ENCODE measurements around the gene NCEH1.

The NCEH1 gene

GRCh38 chr3:172750368-172751174 is 39.7 kb upstream of the NCEH1 start, which contains the start of gene ECT2:
Gene ECT2, plus strand, starts transcription at chr3:172750726. Its CDS starts 3,805 bp downstream, at chr3:172754531.
- Histone ChIP-seq H3K4me3 (ENCODE audit: low read depth, low read length) (peak within 1 kb of the TSS; percentile 98), H3K36me3 (replicated peaks) (no peaks in the 10 kb centered on the region), H3K27ac (peak within 1 kb of the TSS; percentile 98), H3K27me3 (replicated peaks) (no peaks in the 10 kb centered on the region)
- in situ Hi-C loops (cut with HindIII; ENCODE audit: low pct_ligation_motif_present, low sequenced_read_pairs) = no loop called here
- TF ChIP-seq, protein P1, sequence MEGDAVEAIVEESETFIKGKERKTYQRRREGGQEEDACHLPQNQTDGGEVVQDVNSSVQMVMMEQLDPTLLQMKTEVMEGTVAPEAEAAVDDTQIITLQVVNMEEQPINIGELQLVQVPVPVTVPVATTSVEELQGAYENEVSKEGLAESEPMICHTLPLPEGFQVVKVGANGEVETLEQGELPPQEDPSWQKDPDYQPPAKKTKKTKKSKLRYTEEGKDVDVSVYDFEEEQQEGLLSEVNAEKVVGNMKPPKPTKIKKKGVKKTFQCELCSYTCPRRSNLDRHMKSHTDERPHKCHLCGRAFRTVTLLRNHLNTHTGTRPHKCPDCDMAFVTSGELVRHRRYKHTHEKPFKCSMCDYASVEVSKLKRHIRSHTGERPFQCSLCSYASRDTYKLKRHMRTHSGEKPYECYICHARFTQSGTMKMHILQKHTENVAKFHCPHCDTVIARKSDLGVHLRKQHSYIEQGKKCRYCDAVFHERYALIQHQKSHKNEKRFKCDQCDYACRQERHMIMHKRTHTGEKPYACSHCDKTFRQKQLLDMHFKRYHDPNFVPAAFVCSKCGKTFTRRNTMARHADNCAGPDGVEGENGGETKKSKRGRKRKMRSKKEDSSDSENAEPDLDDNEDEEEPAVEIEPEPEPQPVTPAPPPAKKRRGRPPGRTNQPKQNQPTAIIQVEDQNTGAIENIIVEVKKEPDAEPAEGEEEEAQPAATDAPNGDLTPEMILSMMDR (IDR thresholded peaks at IDR 0.05; ENCODE audit: low read depth, low read length, missing control alignments) = peak; percentile 79
- peak; percentile 100 for DNase-seq

DNA sequence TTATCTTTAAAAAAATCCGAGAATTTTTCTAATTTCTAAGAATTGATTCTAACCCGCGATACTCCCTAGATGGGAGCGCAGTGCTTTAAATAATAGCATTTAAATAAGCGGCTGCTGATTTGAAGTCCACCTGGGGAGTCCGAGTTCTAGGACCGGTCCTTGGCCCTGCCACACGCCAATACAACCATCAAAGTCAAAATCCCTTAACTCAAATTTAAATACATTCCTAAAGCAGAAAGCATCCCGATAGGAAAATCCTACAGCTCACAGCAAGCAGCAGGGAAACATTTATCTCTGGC is 39.2 kb upstream of the NCEH1 start:
- TF ChIP-seq, protein P1 (IDR thresholded peaks at IDR 0.05; ENCODE audit: low read depth, low read length, missing control alignments) = no peak
- H3K4me3 ChIP-seq (ENCODE audit: low read depth, low read length) = peak overlapping the region; percentile 53
- H3K27me3 ChIP-seq (replicated peaks) = no peaks in the 10 kb centered on the region
- peak; percentile 1 for DNase-seq
- no peaks in the 10 kb centered on the region for H3K36me3 ChIP-seq (replicated peaks)
- H3K27ac ChIP-seq = peak overlapping the region; percentile 98
- in situ Hi-C loops (cut with HindIII; ENCODE audit: low pct_ligation_motif_present, low sequenced_read_pairs) = no loop called here

DNA sequence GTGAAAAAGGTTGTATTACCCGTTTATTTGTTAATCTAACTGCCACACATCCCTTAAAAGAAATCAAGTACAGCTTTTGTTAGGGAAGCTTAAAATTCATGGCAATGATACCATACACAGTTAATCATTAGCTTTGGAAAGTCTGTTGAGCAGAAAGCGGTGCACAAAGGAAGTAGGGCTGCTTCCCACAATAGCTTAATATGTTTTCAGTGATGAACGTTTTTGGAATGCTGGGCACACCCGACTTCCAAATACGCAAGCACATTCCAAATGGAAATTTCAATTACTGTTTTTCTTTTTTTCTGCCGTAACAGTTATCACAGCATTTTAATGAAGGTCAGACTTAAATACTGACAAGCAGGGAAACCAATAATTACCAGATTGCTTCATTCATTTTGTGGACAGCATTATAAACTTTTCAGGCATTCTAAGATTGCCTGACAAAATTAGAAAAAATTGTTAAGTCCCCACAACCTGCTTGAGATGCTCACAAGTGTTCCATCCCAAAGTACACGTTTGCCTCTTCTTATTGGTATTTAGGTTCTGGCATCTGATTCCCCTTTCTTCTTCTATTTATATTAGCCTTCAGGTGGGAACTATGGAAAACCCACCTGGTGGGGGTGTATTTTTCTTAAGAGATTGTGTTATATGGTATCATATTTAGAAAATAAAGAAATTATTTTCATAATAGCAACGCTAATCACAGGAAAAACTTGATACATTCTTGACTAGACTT is 38.5 kb upstream of the NCEH1 start:
- peak overlapping the region; percentile 98 for H3K27ac ChIP-seq
- in situ Hi-C loops (cut with HindIII; ENCODE audit: low pct_ligation_motif_present, low sequenced_read_pairs) = no loop called here
- TF ChIP-seq, protein P1 (IDR thresholded peaks at IDR 0.05; ENCODE audit: low read depth, low read length, missing control alignments) = no peak
- no peaks in the 10 kb centered on the region for H3K27me3 ChIP-seq (replicated peaks)
- H3K4me3 ChIP-seq (ENCODE audit: low read depth, low read length) = peak overlapping the region; percentile 53
- peak; percentile 90 for DNase-seq
- no peaks in the 10 kb centered on the region for H3K36me3 ChIP-seq (replicated peaks)

- DNase-seq = no peak
- Histone ChIP-seq H3K4me3 (ENCODE audit: low read depth, low read length) (no peak overlapping the region), H3K27me3 (replicated peaks) (no peaks in the 10 kb centered on the region), H3K27ac (no peak overlapping the region), H3K36me3 (replicated peaks) (no peaks in the 10 kb centered on the region)
- in situ Hi-C loops (cut with HindIII; ENCODE audit: low pct_ligation_motif_present, low sequenced_read_pairs) = no loop called here
- TF ChIP-seq, protein P1 (IDR thresholded peaks at IDR 0.05; ENCODE audit: low read depth, low read length, missing control alignments) = no peak
These were observed 35.6 kb upstream of the NCEH1 start for GRCh38 chr3:172746475-172746874.

DNA sequence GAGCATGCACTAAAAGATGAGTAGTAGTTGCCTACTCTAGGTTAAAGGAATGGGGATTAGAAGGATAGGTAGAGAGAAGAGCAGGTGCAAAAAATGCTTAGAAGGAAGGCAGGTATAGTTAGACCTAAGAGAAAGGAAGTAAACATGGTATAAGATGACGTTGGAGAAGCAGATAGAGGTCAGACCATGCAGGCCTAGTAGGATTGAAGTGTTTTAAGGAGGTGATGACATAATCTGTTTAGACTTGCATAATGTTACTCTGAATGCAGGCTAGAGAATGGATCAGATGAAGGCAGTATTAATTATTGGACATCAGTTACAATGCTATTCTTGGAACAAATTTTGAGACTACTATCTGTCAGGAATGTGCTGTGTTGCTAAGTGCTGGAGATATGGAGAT is 28.6 kb upstream of the NCEH1 start:
- no peak for DNase-seq
- TF ChIP-seq, protein P1 (IDR thresholded peaks at IDR 0.05; ENCODE audit: low read depth, low read length, missing control alignments) = no peak
- no peaks in the 10 kb centered on the region for H3K36me3 ChIP-seq (replicated peaks)
- in situ Hi-C loops (cut with HindIII; ENCODE audit: low pct_ligation_motif_present, low sequenced_read_pairs) = no loop called here
- no peak overlapping the region for H3K4me3 ChIP-seq (ENCODE audit: low read depth, low read length)
- H3K27ac ChIP-seq = no peak overlapping the region
- H3K27me3 ChIP-seq (replicated peaks) = no peaks in the 10 kb centered on the region

Measured in brain microvascular endothelial cell (primary cell).